22Rv1 (cell line): Measurements from ENCODE around the gene SLC8A1.

Experiments
- CTCF ChIP-seq: fragments of 450-650 bp; IDR thresholded peaks from 2 replicates; pipeline ENCODE4 v1.5.1; 2017; ENCODE audit warnings: mild to moderate bottlenecking
- ZFX ChIP-seq: fragments of 450-650 bp; IDR thresholded peaks from 2 replicates; pipeline ENCODE4 v1.6.1; 2017; ENCODE audit warnings: antibody characterized with exemption, borderline replicate concordance

- TF ChIP-seq CTCF = no peak
- TF ChIP-seq ZFX = no peak
Measured at GRCh38 chr2:40178171-40178778, 273.6 kb downstream of the SLC8A1 start.
